Right hindlimb (tissue), 1 donor: ENCODE data around the gene UBQLN3.

ENCODE experiments used
- DNase-seq: peaks from one replicate; pipeline ENCODE4 v3.0.0-alpha.2; 2018

UBQLN3 gene

GRCh38 chr11:5505363-5506048, 4.3 kb downstream of the UBQLN3 start:
- DNase-seq, result no peak

- DNase-seq, result no peak
Observed at GRCh38 chr11:5504403-5504921, 5.3 kb downstream of the UBQLN3 start.

- no peak for DNase-seq
Observed at GRCh38 chr11:5500393-5500801, 9.4 kb downstream of the UBQLN3 start.

GRCh38 chr11:5499671-5500070, 10.1 kb downstream of the UBQLN3 start:
- no peak for DNase-seq

GRCh38 chr11:5489576-5490357, 20.0 kb downstream of the UBQLN3 start:
- no peak for DNase-seq

- no peak for DNase-seq
Observed at GRCh38 chr11:5488798-5489399, 20.9 kb downstream of the UBQLN3 start.

- DNase-seq, result no peak
Observed at GRCh38 chr11:5488385-5488784, 21.4 kb downstream of the UBQLN3 start, which contains the start of gene OR52D1. Gene OR52D1, plus strand, starts transcription at chr11:5488685. Its CDS starts 22 bp downstream, at chr11:5488707.

- DNase-seq, result no peak
Observed at GRCh38 chr11:5486421-5486820, 23.3 kb downstream of the UBQLN3 start.

- DNase-seq, result no peak
Observed at GRCh38 chr11:5486003-5486402, 23.8 kb downstream of the UBQLN3 start.

GRCh38 chr11:5476186-5476819, 33.5 kb downstream of the UBQLN3 start:
- no peak for DNase-seq

- DNase-seq, result no peak
Observed at GRCh38 chr11:5473921-5474320, 35.8 kb downstream of the UBQLN3 start.

- DNase-seq, result no peak
Observed at GRCh38 chr11:5467527-5467926, 42.2 kb downstream of the UBQLN3 start.

GRCh38 chr11:5460983-5461621, 48.7 kb downstream of the UBQLN3 start:
- no peak for DNase-seq
